ENCODE data around the gene DAO.

DNA sequence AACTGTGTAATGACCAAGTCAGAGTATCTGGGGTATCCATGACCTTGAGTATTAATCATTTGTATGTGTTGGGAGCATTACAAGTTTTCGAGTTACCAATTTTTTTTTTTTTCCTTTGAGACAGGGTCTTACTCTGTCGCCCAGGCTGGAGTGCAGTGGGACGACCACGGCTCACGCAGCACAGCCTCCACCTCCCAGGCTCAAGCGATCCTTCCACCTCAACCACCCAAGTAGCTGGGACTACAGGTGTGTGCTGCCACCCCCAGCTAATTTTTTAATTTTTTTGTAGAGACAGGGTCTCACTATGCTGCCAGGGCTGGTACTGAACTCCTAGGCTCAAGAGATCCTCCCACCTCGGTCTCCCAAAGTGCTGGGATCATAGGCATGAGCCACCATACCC is 42.2 kb upstream of the DAO start:
- TF ChIP-seq, protein P1, sequence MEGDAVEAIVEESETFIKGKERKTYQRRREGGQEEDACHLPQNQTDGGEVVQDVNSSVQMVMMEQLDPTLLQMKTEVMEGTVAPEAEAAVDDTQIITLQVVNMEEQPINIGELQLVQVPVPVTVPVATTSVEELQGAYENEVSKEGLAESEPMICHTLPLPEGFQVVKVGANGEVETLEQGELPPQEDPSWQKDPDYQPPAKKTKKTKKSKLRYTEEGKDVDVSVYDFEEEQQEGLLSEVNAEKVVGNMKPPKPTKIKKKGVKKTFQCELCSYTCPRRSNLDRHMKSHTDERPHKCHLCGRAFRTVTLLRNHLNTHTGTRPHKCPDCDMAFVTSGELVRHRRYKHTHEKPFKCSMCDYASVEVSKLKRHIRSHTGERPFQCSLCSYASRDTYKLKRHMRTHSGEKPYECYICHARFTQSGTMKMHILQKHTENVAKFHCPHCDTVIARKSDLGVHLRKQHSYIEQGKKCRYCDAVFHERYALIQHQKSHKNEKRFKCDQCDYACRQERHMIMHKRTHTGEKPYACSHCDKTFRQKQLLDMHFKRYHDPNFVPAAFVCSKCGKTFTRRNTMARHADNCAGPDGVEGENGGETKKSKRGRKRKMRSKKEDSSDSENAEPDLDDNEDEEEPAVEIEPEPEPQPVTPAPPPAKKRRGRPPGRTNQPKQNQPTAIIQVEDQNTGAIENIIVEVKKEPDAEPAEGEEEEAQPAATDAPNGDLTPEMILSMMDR (IDR thresholded peaks at IDR 0.05): no peak
- TF ChIP-seq POLR2A (IDR thresholded peaks at IDR 0.05) (no peak), POLR2AphosphoS5 (IDR thresholded peaks at IDR 0.05) (no peak)

Data from breast epithelium (tissue), 3 donors.